OCI-LY1 (cell line): ENCODE data around the gene RTBDN.

Source experiments
- EZH2 ChIP-seq: fragments of 200-600 bp; sonication (generic), shearing (Covaris generic); IDR thresholded peaks from 2 replicates; pipeline ENCODE4 v1.8.0; 2017; ENCODE audit warnings: borderline replicate concordance, mixed run types, mild to moderate bottlenecking, antibody characterized with exemption, low read length, moderate library complexity, mixed read lengths
- TF ChIP-seq, protein P1 (sequence below): fragments of 200-600 bp; sonication (generic), shearing (Covaris generic); IDR thresholded peaks from 2 replicates; pipeline ENCODE4 v1.5.1; 2017; ENCODE audit warnings: mild to moderate bottlenecking, antibody characterized with exemption, low read length, moderate library complexity, mixed read lengths

- TF ChIP-seq, protein P1, sequence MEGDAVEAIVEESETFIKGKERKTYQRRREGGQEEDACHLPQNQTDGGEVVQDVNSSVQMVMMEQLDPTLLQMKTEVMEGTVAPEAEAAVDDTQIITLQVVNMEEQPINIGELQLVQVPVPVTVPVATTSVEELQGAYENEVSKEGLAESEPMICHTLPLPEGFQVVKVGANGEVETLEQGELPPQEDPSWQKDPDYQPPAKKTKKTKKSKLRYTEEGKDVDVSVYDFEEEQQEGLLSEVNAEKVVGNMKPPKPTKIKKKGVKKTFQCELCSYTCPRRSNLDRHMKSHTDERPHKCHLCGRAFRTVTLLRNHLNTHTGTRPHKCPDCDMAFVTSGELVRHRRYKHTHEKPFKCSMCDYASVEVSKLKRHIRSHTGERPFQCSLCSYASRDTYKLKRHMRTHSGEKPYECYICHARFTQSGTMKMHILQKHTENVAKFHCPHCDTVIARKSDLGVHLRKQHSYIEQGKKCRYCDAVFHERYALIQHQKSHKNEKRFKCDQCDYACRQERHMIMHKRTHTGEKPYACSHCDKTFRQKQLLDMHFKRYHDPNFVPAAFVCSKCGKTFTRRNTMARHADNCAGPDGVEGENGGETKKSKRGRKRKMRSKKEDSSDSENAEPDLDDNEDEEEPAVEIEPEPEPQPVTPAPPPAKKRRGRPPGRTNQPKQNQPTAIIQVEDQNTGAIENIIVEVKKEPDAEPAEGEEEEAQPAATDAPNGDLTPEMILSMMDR, result no peak
- no peak for TF ChIP-seq EZH2
Measured at GRCh38 chr19:12837225-12837624, 2.8 kb upstream of the RTBDN start.
